Thyroid gland (tissue), 4 donors: Measurements from ENCODE around the gene SMG6. TPM values are rescaled to one million over a fixed set of nuclear protein-coding genes. Genes with fewer than 3 reads are reported as not detected.

Experiments used
- DNase-seq, 2 donors: peaks; one replicate each; pipeline ENCODE4 v3.0.0-alpha.2; 2019
- H3K27ac ChIP-seq, 3 donors: fragments of 200-600 bp; sonication (generic); 1 replicate in 2 of 3; 2 replicates in 1 of 3; pipeline ENCODE4 v1.5.1; 2016 to 2019; ENCODE audit warnings: mild to moderate bottlenecking in 1 of 3, moderate library complexity in 1 of 3
- H3K27me3 ChIP-seq: fragments of 200-600 bp; sonication (generic); one replicate; pipeline ENCODE4 v1.5.1; 2019
- H3K36me3 ChIP-seq, 2 donors: fragments of 200-600 bp; sonication (generic); one replicate each; pipeline ENCODE4 v1.5.1; 2016 to 2019
- H3K4me1 ChIP-seq, 2 donors: fragments of 200-600 bp; sonication (generic); one replicate each; pipeline ENCODE4 v1.5.1; 2017 to 2019
- H3K4me3 ChIP-seq, 3 donors: fragments of 200-600 bp; sonication (generic); replicated peaks in 1 of 3; 1 replicate in 2 of 3; 2 replicates in 1 of 3; pipeline ENCODE4 v1.5.1; 2016; ENCODE audit warnings: mild to moderate bottlenecking in 1 of 3
- H3K9me3 ChIP-seq: fragments of 200-600 bp; sonication (generic); one replicate; pipeline ENCODE4 v1.5.1; 2017
- CTCF ChIP-seq, 6 experiments: fragments of 200-600 bp in 3 of 6; fragments of 450-650 bp in 3 of 6; sonication (generic) in 3 of 6; IDR thresholded peaks; one replicate each; pipeline ENCODE4 v1.5.1; 2016 to 2019; ENCODE audit warnings: antibody characterized with exemption in 6 of 6, mild to moderate bottlenecking in 2 of 6, inconsistent platforms in 1 of 6, moderate library complexity in 1 of 6
- POLR2A ChIP-seq, 2 donors: fragments of 450-650 bp; IDR thresholded peaks; one replicate each; pipeline ENCODE4 v1.6.1; 2017; ENCODE audit warnings: antibody characterized with exemption in 2 of 2, mild to moderate bottlenecking in 2 of 2, moderate library complexity in 1 of 2
- WGBS, 2 donors: methylation state at CpG; one replicate each; pipeline ENCODE4 v1.1.5; 2017; 5-methylcytosine and 5-hydroxymethylcytosine counted together
- intact Hi-C: fragments of 100-400 bp; cut with DNase I; formaldehyde crosslinking; loops from one replicate; pipeline ENCODE4 v1.15.1; 2023
- total RNA-seq, 4 donors: library from RNA; depleted of rRNA; stranded (reverse); fragments of >200 nt; gene quantifications; one replicate each; pipeline ENCODE4 v1.2.3, GENCODE V29; 2016

SMG6 gene
- total RNA-seq, 4 donors from 2014 or later = 26.0 to 35.9 (median 32.9) TPM

GRCh38 chr17:2107050-2107449, 196.5 kb downstream of the SMG6 start:
- WGBS, 2 donors = 85 to 87% methylated on average over 2 of the region's 2 CpGs
- DNase-seq = no peak
- Histone ChIP-seq H3K4me1 (peaks cover 58 to 73% of the 10 kb centered on the region in 2 donors), H3K36me3 (no peaks in the 10 kb centered on the region), H3K27me3 (no peaks in the 10 kb centered on the region), H3K27ac (peak overlapping the region; percentile 40 to 84 (median 75)), H3K9me3 (no peaks in the 10 kb centered on the region), H3K4me3 (no peak overlapping the region)
- intact Hi-C loops = no loop called here
- no peak for TF ChIP-seq CTCF (IDR thresholded peaks at IDR 0.05)

DNA sequence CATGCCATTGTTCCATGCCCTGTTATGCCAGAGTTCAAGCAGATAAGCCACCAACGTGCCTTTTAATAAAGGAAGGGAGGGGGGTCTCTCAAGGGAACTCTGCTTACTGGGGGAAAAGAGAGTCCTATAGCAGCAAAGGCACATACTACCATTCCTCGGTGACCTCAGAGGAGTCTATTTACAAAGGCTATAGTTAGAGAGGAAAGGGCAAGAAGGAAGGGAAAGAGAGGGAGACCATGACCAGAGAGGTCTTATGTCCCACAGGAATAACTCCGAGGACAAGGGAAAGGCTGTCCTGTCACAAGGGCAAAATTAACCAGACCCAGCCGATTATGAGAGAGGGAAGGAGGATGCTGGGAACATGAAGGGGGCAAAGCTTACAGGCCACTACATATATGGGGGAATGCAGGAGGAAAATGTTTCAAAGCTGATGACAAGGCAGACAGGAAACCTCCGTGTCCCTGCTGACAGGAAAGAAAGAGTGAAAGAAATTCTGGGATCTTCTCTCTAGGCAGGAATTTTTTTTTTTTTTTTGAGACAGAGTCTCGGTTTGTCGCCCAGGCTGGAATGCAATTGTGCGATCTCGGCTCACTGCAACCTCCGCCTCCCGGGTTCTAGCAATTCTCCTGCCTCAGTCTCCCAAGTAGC, 197.2 kb downstream of the SMG6 start:
- WGBS, 2 donors = 48% methylated on average over 11 of the region's 11 CpGs
- Histone ChIP-seq H3K4me1 (peaks cover 58 to 74% of the 10 kb centered on the region in 2 donors), H3K4me3 (no peak overlapping the region), H3K27ac (peak overlapping the region; percentile 59 to 84 (median 75)), H3K36me3 (no peaks in the 10 kb centered on the region), H3K9me3 (no peaks in the 10 kb centered on the region), H3K27me3 (no peaks in the 10 kb centered on the region)
- peak in 1 of 2 donors; percentile 27 for DNase-seq
- intact Hi-C loops = no loop called here
- TF ChIP-seq CTCF (IDR thresholded peaks at IDR 0.05) = no peak

DNA sequence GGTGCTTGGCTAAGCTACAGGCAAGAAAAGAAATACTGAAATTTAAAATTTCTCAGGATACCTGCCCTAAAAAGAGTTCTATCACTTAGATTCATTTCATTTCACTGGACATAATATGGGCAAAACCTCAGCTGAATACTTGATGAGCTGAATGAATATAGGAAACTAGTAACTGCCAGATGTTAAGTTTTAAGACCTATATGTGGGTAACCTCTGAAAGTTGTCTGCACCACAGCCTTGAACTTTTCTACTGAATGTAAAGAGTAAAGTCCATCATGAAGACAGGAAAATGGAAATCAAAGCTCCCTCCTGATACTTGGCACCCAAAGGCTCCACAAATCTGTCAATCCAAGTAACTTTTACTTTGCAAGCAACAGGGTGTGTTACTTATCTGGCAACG, 197.9 kb downstream of the SMG6 start:
- no peak for DNase-seq
- Histone ChIP-seq H3K9me3 (no peaks in the 10 kb centered on the region), H3K36me3 (no peaks in the 10 kb centered on the region), H3K4me3 (no peak overlapping the region), H3K27me3 (no peaks in the 10 kb centered on the region), H3K4me1 (peaks cover 59 to 75% of the 10 kb centered on the region in 2 donors), H3K27ac (peak overlapping the region; percentile 59 to 84 (median 75))
- intact Hi-C loops = no loop called here
- TF ChIP-seq POLR2A (IDR thresholded peaks at IDR 0.05) (no peak), CTCF (IDR thresholded peaks at IDR 0.05) (no peak)
- 76 to 84% methylated on average over 1 of the region's 1 CpG for WGBS, 2 donors

- peaks cover 44 to 63% of the 10 kb centered on the region in 2 donors for H3K4me1 ChIP-seq
- WGBS, 2 donors = 36 to 45% methylated on average over 9 of the region's 9 CpGs
Measured at GRCh38 chr17:2102931-2103809, 200.4 kb downstream of the SMG6 start.

More at GRCh38 chr17:2102931-2103809, 200.4 kb downstream of the SMG6 start:
- Histone ChIP-seq H3K4me3 (no peak overlapping the region), H3K36me3 (no peaks in the 10 kb centered on the region), H3K27ac (peak overlapping the region; percentile 69 to 88 (median 70)), H3K9me3 (no peaks in the 10 kb centered on the region), H3K27me3 (no peaks in the 10 kb centered on the region)
- TF ChIP-seq CTCF (IDR thresholded peaks at IDR 0.05) = no peak
- TF ChIP-seq POLR2A (IDR thresholded peaks at IDR 0.05) = peak in 1 of 2 donors; percentile 13
- DNase-seq = peak; percentile 86
- intact Hi-C loops = no loop called here
